ENCODE data around the gene ZDHHC13. TPM values are rescaled to one million over a fixed set of nuclear protein-coding genes. Genes with fewer than 3 reads are reported as not detected.
"Not testable (repeated sequence)": the region's sequence is repeated elsewhere in the genome, so short reads cannot be mapped to it uniquely, and the experiment has no call there.

The ZDHHC13 gene
- total RNA-seq, 1 donor from 2014 or later: 10.6 TPM

DNA sequence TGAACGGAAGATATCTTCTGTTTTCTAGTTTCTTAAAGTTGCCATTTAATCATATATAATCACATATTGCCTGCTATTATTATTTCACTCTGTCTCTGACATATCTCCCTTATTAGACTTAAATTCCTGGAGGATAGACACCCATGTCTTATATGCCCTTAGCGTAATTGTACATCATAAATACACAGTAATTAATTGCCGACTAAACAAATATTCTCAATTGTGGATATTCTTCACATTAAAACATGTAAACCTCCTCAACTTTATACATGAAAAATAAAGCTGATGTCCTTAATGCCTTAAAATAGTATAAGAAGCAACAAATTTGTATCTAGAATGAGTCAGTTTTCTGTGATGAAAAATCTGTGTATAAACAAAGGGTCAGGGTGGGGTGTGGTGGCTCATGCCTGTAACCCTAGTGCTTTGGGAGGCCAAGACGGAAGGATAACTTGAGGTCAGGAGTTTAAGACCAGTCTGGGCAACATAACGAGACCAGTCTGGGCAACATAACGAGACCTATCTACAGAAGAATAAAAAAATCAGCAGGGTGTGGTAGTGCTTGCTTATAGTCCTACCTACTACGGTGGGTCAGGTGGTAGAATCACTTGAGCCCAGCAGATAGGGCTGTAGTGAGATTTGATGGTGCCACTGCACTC is 6.1 kb downstream of the ZDHHC13 start:
- DNase-seq (no peak), ATAC-seq (no peak)
- Histone ChIP-seq H3K4me1 (peaks cover 2% of the 10 kb centered on the region), H3K27ac (no peak overlapping the region), H3K9me3 (no peaks in the 10 kb centered on the region), H3K36me3 (peaks cover 3% of the 10 kb centered on the region), H3K4me3 (no peak overlapping the region), H3K27me3 (ENCODE audit: low read depth) (no peaks in the 10 kb centered on the region)
- TF ChIP-seq, protein P1, sequence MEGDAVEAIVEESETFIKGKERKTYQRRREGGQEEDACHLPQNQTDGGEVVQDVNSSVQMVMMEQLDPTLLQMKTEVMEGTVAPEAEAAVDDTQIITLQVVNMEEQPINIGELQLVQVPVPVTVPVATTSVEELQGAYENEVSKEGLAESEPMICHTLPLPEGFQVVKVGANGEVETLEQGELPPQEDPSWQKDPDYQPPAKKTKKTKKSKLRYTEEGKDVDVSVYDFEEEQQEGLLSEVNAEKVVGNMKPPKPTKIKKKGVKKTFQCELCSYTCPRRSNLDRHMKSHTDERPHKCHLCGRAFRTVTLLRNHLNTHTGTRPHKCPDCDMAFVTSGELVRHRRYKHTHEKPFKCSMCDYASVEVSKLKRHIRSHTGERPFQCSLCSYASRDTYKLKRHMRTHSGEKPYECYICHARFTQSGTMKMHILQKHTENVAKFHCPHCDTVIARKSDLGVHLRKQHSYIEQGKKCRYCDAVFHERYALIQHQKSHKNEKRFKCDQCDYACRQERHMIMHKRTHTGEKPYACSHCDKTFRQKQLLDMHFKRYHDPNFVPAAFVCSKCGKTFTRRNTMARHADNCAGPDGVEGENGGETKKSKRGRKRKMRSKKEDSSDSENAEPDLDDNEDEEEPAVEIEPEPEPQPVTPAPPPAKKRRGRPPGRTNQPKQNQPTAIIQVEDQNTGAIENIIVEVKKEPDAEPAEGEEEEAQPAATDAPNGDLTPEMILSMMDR (IDR thresholded peaks at IDR 0.05): no peak
- intact Hi-C loops (cut with DNase I): no loop called here

DNA sequence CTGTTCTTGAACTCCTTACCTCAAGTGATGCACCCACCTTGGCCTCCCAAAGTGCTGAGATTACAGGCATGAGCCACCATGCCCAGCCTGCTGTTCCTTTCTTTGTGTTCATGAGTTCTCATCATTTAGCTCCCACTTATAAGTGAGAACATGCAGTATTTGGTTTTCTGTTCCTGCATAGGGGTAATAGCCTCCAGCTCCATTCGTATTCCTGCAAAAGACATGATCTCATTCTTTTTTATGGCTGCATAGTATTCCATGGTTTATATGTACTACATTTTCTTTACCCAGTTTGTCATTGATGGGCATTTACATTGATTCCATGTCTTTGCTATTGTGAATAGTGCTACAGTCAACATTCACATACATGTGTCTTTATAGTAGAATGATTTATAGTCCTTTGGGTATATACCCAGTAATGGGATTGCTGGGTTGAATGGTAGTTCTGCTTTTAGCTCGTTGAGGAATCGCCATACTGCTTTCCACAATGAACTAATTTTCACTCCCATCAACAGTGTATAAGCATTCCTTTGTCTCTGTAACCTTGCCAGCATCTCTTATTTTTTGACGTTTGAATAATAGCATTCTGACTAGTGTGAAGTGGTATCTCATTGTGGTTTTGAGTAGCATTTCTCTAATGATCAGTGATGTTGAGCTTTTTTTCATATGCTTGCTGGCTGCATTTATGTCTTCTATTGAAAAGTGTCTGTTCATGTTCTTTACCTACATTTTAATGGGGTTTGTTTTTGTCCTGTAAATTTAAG is 9.8 kb downstream of the ZDHHC13 start:
- DNase-seq; H3K27ac ChIP-seq; ATAC-seq; H3K4me1 ChIP-seq; H3K9me3 ChIP-seq; H3K4me3 ChIP-seq; H3K27me3 ChIP-seq (ENCODE audit: low read depth); H3K36me3 ChIP-seq; intact Hi-C loops (cut with DNase I): not testable (repeated sequence)

- DNase-seq (no peak), ATAC-seq (no peak)
- Histone ChIP-seq H3K9me3 (no peaks in the 10 kb centered on the region), H3K36me3 (no peaks in the 10 kb centered on the region), H3K4me1 (no peaks in the 10 kb centered on the region), H3K27ac (no peak overlapping the region), H3K27me3 (ENCODE audit: low read depth) (no peaks in the 10 kb centered on the region), H3K4me3 (no peak overlapping the region)
- TF ChIP-seq, protein P1 (IDR thresholded peaks at IDR 0.05): no peak
- intact Hi-C loops (cut with DNase I): no loop called here
Observed at GRCh38 chr11:19134004-19134403, 17.0 kb downstream of the ZDHHC13 start.

DNA sequence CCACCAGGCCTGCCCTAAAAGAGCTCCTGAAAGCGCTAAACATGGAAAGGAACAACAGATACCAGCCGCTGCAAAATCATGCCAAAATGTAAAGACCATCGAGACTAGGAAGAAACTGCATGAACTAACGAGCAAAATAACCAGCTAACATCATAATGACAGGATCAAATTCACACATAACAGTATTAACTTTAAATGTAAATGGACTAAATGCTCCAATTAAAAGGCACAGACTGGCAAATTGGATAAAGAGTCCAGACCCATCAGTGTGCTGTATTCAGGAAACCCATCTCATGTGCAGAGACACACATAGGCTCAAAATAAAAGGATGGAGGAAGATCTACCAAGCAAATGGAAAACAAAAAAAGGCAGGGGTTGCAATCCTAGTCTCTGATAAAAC is 19.9 kb downstream of the ZDHHC13 start:
- ATAC-seq; H3K27ac ChIP-seq; DNase-seq; H3K36me3 ChIP-seq; H3K4me1 ChIP-seq; H3K9me3 ChIP-seq; H3K4me3 ChIP-seq; intact Hi-C loops (cut with DNase I); H3K27me3 ChIP-seq (ENCODE audit: low read depth): not testable (repeated sequence)

DNA sequence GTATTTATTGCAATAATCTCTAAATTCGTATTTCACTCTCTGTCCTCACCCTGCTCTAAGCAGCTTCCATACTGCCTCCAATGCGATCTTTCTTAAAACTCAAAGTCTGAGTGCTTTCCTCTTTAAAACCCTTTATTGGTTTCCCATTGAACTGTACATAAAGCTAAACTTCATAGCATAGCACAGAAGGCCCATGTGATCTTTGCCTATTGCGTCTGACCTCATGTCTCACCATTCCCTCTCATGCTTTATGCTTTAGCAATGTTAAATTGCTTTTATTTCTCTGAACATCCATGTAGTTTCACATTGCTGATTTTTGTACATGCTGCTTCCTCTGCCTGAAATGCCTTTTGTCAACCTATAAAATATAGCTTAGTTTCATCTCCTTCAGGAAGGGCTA is 28.4 kb downstream of the ZDHHC13 start:
- Histone ChIP-seq H3K4me1 (no peaks in the 10 kb centered on the region), H3K27me3 (ENCODE audit: low read depth) (no peaks in the 10 kb centered on the region), H3K27ac (no peak overlapping the region), H3K36me3 (peaks cover 28% of the 10 kb centered on the region), H3K9me3 (no peaks in the 10 kb centered on the region), H3K4me3 (no peak overlapping the region)
- intact Hi-C loops (cut with DNase I): no loop called here
- TF ChIP-seq, protein P1 (IDR thresholded peaks at IDR 0.05): no peak
- no peak for ATAC-seq
- no peak for DNase-seq

DNA sequence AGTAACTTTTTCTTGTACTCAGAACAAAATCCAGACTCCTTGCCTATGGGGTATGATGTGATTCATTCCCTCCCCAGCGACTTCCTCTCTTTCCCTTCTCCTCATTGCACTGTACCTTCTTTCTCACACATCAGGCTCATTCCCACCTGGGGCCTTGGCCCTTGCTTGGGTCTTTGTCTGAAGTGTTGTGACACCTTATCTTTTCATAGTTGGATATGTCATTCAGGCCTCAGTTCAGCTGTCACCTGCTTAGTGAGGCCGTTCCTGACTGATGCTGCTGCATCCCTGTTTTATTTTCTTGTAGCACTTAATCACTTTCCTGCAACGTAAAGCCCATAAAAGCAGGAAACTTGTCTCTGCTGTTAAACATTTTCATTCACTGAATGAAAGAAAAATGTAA is 39.9 kb downstream of the ZDHHC13 start:
- intact Hi-C loops (cut with DNase I): no loop called here
- H3K4me3 ChIP-seq: no peak overlapping the region
- no peaks in the 10 kb centered on the region for H3K9me3 ChIP-seq
- no peaks in the 10 kb centered on the region for H3K4me1 ChIP-seq
- no peak overlapping the region for H3K27ac ChIP-seq
- peaks cover 45% of the 10 kb centered on the region for H3K36me3 ChIP-seq
- TF ChIP-seq, protein P1 (IDR thresholded peaks at IDR 0.05): no peak
- no peak for DNase-seq
- ATAC-seq: no peak
- H3K27me3 ChIP-seq (ENCODE audit: low read depth): no peaks in the 10 kb centered on the region

All from lower lobe of right lung (tissue), 2 donors.